AG09309 (cell line): ENCODE measurements around the gene CC2D2A.

Source experiments
- DNase-seq: peaks from one replicate; pipeline ENCODE4 v3.0.0-alpha.2; 2010; ENCODE audit warnings: low read depth
- H3K4me3 ChIP-seq: 2 replicates; pipeline ENCODE4 v1.5.1; 2011; ENCODE audit warnings: mild to moderate bottlenecking, low read depth, low read length, moderate library complexity; ENCODE audit not compliant: control insufficient read depth
- TF ChIP-seq, protein P1 (sequence below): IDR thresholded peaks from 2 replicates; pipeline ENCODE4 v1.5.1; 2011; ENCODE audit warnings: mild to moderate bottlenecking, low read depth, low read length, inconsistent platforms; ENCODE audit not compliant: insufficient read depth, control insufficient read depth; ENCODE audit errors: missing control alignments

Gene CC2D2A

GRCh38 chr4:15481961-15482745 is 12.5 kb downstream of the CC2D2A start:
- TF ChIP-seq, protein P1, sequence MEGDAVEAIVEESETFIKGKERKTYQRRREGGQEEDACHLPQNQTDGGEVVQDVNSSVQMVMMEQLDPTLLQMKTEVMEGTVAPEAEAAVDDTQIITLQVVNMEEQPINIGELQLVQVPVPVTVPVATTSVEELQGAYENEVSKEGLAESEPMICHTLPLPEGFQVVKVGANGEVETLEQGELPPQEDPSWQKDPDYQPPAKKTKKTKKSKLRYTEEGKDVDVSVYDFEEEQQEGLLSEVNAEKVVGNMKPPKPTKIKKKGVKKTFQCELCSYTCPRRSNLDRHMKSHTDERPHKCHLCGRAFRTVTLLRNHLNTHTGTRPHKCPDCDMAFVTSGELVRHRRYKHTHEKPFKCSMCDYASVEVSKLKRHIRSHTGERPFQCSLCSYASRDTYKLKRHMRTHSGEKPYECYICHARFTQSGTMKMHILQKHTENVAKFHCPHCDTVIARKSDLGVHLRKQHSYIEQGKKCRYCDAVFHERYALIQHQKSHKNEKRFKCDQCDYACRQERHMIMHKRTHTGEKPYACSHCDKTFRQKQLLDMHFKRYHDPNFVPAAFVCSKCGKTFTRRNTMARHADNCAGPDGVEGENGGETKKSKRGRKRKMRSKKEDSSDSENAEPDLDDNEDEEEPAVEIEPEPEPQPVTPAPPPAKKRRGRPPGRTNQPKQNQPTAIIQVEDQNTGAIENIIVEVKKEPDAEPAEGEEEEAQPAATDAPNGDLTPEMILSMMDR: no peak
- DNase-seq: no peak

DNA sequence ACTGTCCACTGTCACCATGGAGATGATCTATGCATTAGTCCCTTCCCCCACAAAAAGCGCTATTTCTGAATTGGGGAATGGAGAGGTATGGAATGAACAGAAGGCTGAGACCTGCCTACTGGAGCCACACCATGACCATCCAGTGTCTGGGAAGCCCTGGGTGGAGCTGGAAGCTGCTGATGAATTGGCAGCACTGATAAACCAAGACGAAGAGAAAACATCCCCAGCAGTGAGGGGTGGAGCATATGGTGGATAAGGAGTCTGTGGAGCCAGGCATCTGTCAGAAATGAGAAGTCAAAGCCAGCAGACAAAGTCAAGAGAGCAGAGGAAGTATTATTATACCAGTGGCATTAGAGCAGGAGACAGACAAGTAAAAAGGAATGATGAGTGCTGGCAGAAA is 13.2 kb downstream of the CC2D2A start:
- no peak for DNase-seq
- TF ChIP-seq, protein P1: no peak
- H3K4me3 ChIP-seq: no peak overlapping the region

More at GRCh38 chr4:15481961-15482745, 12.5 kb downstream of the CC2D2A start:
- H3K4me3 ChIP-seq: no peak overlapping the region

- DNase-seq: no peak
- no peak overlapping the region for H3K4me3 ChIP-seq
- TF ChIP-seq, protein P1: no peak
Observed at GRCh38 chr4:15488136-15488535, 18.5 kb downstream of the CC2D2A start.

- TF ChIP-seq, protein P1: no peak
- H3K4me3 ChIP-seq: no peak overlapping the region
- DNase-seq: peak; percentile 77
Observed at GRCh38 chr4:15488658-15489470, 19.2 kb downstream of the CC2D2A start.

- no peak overlapping the region for H3K4me3 ChIP-seq
- no peak for DNase-seq
- TF ChIP-seq, protein P1: no peak
Observed at GRCh38 chr4:15489551-15489950, 19.9 kb downstream of the CC2D2A start.

- no peak for DNase-seq
- no peak overlapping the region for H3K4me3 ChIP-seq
Observed at GRCh38 chr4:15493411-15493810, 23.7 kb downstream of the CC2D2A start.

More at GRCh38 chr4:15493411-15493810, 23.7 kb downstream of the CC2D2A start:
- TF ChIP-seq, protein P1: no peak
